Measurements from ENCODE around the gene ZC3H12C.

GRCh38 chr11:110165039-110165925 is 72.1 kb downstream of the ZC3H12C start:
- TF ChIP-seq, protein P1, sequence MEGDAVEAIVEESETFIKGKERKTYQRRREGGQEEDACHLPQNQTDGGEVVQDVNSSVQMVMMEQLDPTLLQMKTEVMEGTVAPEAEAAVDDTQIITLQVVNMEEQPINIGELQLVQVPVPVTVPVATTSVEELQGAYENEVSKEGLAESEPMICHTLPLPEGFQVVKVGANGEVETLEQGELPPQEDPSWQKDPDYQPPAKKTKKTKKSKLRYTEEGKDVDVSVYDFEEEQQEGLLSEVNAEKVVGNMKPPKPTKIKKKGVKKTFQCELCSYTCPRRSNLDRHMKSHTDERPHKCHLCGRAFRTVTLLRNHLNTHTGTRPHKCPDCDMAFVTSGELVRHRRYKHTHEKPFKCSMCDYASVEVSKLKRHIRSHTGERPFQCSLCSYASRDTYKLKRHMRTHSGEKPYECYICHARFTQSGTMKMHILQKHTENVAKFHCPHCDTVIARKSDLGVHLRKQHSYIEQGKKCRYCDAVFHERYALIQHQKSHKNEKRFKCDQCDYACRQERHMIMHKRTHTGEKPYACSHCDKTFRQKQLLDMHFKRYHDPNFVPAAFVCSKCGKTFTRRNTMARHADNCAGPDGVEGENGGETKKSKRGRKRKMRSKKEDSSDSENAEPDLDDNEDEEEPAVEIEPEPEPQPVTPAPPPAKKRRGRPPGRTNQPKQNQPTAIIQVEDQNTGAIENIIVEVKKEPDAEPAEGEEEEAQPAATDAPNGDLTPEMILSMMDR (IDR thresholded peaks at IDR 0.05): no peak
- no peak for TF ChIP-seq POLR2A (IDR thresholded peaks at IDR 0.05)

All from esophagus squamous epithelium (tissue), 4 donors.